ENCODE measurements around the gene PLCXD3. TPM values are rescaled to one million over a fixed set of nuclear protein-coding genes. Genes with fewer than 3 reads are reported as not detected.

The PLCXD3 gene
- total and polyA plus RNA-seq, 2 donors from 2014 or later: 5.1 to 11.7 TPM

GRCh38 chr5:41447650-41448510 is 62.5 kb downstream of the PLCXD3 start:
- intact Hi-C loops (cut with DNase I): no loop called here
- FAIRE-seq: no peak
- Histone ChIP-seq H3K9ac (ENCODE audit: low read length in 3 of 3) (no peak overlapping the region), H3K27me3 (ENCODE audit: control insufficient read depth, insufficient read depth, low read length) (no peaks in the 10 kb centered on the region), H3K4me3 (ENCODE audit: low read length in 3 of 3) (no peak overlapping the region), H3K9me3 (ENCODE audit: control insufficient read depth in 2 of 3, insufficient read depth in 1 of 3, low read length in 3 of 3) (no peaks in the 10 kb centered on the region), H3K27ac (ENCODE audit: low read depth in 2 of 2, low read length in 2 of 2) (no peak overlapping the region), H3K4me1 (ENCODE audit: control insufficient read depth in 2 of 3, insufficient read depth in 2 of 3, low read depth in 1 of 3, low read length in 3 of 3) (no peaks in the 10 kb centered on the region), H3K36me3 (ENCODE audit: control insufficient read depth in 2 of 3, insufficient read depth in 3 of 3, low read length in 3 of 3) (no peaks in the 10 kb centered on the region)
- no peak for DNase-seq
- TF ChIP-seq CTCF (IDR thresholded peaks at IDR 0.05; ENCODE audit: borderline replicate concordance, extremely low read depth, insufficient read depth): no peak

GRCh38 chr5:41445937-41446563 is 64.4 kb downstream of the PLCXD3 start:
- FAIRE-seq: no peak
- intact Hi-C loops (cut with DNase I): no loop called here
- no peaks in the 10 kb centered on the region for H3K4me1 ChIP-seq (ENCODE audit: control insufficient read depth in 2 of 3, insufficient read depth in 2 of 3, low read depth in 1 of 3, low read length in 3 of 3)
- H3K9ac ChIP-seq (ENCODE audit: low read length in 3 of 3): no peak overlapping the region
- no peak overlapping the region for H3K27ac ChIP-seq (ENCODE audit: low read depth in 2 of 2, low read length in 2 of 2)
- DNase-seq: peak in 1 of 5 donors; percentile 37
- TF ChIP-seq CTCF (IDR thresholded peaks at IDR 0.05; ENCODE audit: borderline replicate concordance, extremely low read depth, insufficient read depth): no peak
- H3K27me3 ChIP-seq (ENCODE audit: control insufficient read depth, insufficient read depth, low read length): no peaks in the 10 kb centered on the region
- H3K9me3 ChIP-seq (ENCODE audit: control insufficient read depth in 2 of 3, insufficient read depth in 1 of 3, low read length in 3 of 3): no peaks in the 10 kb centered on the region
- H3K4me3 ChIP-seq (ENCODE audit: low read length in 3 of 3): no peak overlapping the region
- no peaks in the 10 kb centered on the region for H3K36me3 ChIP-seq (ENCODE audit: control insufficient read depth in 2 of 3, insufficient read depth in 3 of 3, low read length in 3 of 3)

GRCh38 chr5:41435276-41435675 is 75.1 kb downstream of the PLCXD3 start:
- FAIRE-seq (no peak), DNase-seq (no peak)
- intact Hi-C loops (cut with DNase I): no loop called here
- no peak overlapping the region for H3K4me3 ChIP-seq (ENCODE audit: low read length in 3 of 3)
- H3K4me1 ChIP-seq (ENCODE audit: control insufficient read depth in 2 of 3, insufficient read depth in 2 of 3, low read depth in 1 of 3, low read length in 3 of 3): no peaks in the 10 kb centered on the region
- H3K9ac ChIP-seq (ENCODE audit: low read length in 3 of 3): no peak overlapping the region
- H3K9me3 ChIP-seq (ENCODE audit: control insufficient read depth in 2 of 3, insufficient read depth in 1 of 3, low read length in 3 of 3): peaks cover 0 to 2% (median 0%) of the 10 kb centered on the region in 3 donors
- no peaks in the 10 kb centered on the region for H3K36me3 ChIP-seq (ENCODE audit: control insufficient read depth in 2 of 3, insufficient read depth in 3 of 3, low read length in 3 of 3)
- no peaks in the 10 kb centered on the region for H3K27me3 ChIP-seq (ENCODE audit: control insufficient read depth, insufficient read depth, low read length)
- H3K27ac ChIP-seq (ENCODE audit: low read depth in 2 of 2, low read length in 2 of 2): no peak overlapping the region
- no peak for TF ChIP-seq CTCF (IDR thresholded peaks at IDR 0.05; ENCODE audit: borderline replicate concordance, extremely low read depth, insufficient read depth)
